Liver (tissue), 9 donors: ENCODE measurements around the gene SH3BP2. TPM values are rescaled to one million over a fixed set of nuclear protein-coding genes. Genes with fewer than 3 reads are reported as not detected.

Experiments
- DNase-seq: peaks from one replicate; pipeline ENCODE4 v3.0.0-alpha.2; 2017; ENCODE audit warnings: low spot score
- H3K27ac ChIP-seq, 2 donors: one replicate each; pipeline ENCODE4 v1.7.0; 2013; ENCODE audit warnings: inconsistent platforms in 2 of 2, low read length in 2 of 2, control low read depth in 1 of 2, low read depth in 1 of 2, mild to moderate bottlenecking in 1 of 2
- H3K27me3 ChIP-seq, 4 donors: one replicate each; pipeline versions ENCODE4 v1.6.1 to v1.7.0; 2013; ENCODE audit warnings: low read length in 3 of 4, inconsistent platforms in 1 of 4, mild to moderate bottlenecking in 1 of 4, moderate library complexity in 1 of 4; ENCODE audit not compliant: control insufficient read depth in 4 of 4, insufficient read depth in 4 of 4
- H3K36me3 ChIP-seq, 4 donors: one replicate each; pipeline versions ENCODE4 v1.6.1 to v1.7.0; 2013; ENCODE audit warnings: low read length in 3 of 4, mild to moderate bottlenecking in 3 of 4, low read depth in 1 of 4, moderate library complexity in 1 of 4; ENCODE audit not compliant: control insufficient read depth in 4 of 4, insufficient read depth in 3 of 4
- H3K4me1 ChIP-seq, 4 donors: one replicate each; pipeline versions ENCODE4 v1.6.1 to v1.7.0; 2013; ENCODE audit warnings: low read length in 3 of 4, mild to moderate bottlenecking in 3 of 4, moderate library complexity in 1 of 4; ENCODE audit not compliant: control insufficient read depth in 4 of 4, insufficient read depth in 4 of 4
- H3K4me3 ChIP-seq, 3 donors: one replicate each; pipeline versions ENCODE4 v1.6.1 to v1.7.0; 2013; ENCODE audit warnings: low read length in 3 of 3, control low read depth in 1 of 3, low read depth in 1 of 3, mild to moderate bottlenecking in 1 of 3
- H3K9ac ChIP-seq, 2 donors: one replicate each; pipeline ENCODE4 v1.7.0; 2013; ENCODE audit warnings: low read length in 2 of 2, mild to moderate bottlenecking in 2 of 2, moderate library complexity in 2 of 2, control low read depth in 1 of 2, low read depth in 1 of 2
- H3K9me3 ChIP-seq, 4 donors: one replicate each; pipeline versions ENCODE4 v1.6.1 to v1.7.0; 2013; ENCODE audit warnings: low read length in 3 of 4; ENCODE audit not compliant: control insufficient read depth in 4 of 4
- ATF3 ChIP-seq: IDR thresholded peaks from 2 replicates; pipeline ENCODE4 v1.6.1; 2016; ENCODE audit warnings: antibody characterized with exemption
- EGR1 ChIP-seq, 2 donors: IDR thresholded peaks; 2 replicates each; pipeline ENCODE4 v1.6.1; 2016 to 2018; ENCODE audit warnings: antibody characterized with exemption in 2 of 2, low read depth in 2 of 2
- FOXA1 ChIP-seq: IDR thresholded peaks from 2 replicates; pipeline ENCODE4 v1.6.1; 2016; ENCODE audit warnings: antibody characterized with exemption
- FOXA2 ChIP-seq: IDR thresholded peaks from 2 replicates; pipeline ENCODE4 v1.6.1; 2016; ENCODE audit warnings: antibody characterized with exemption
- GABPA ChIP-seq, 2 donors: IDR thresholded peaks in 1 of 2; conservative IDR thresholded peaks in 1 of 2; 2 replicates each; pipeline ENCODE4 v1.6.1; 2016; ENCODE audit warnings: antibody characterized with exemption in 2 of 2, mild to moderate bottlenecking in 1 of 2, moderate library complexity in 1 of 2
- HNF4A ChIP-seq, 2 donors: conservative IDR thresholded peaks; 2 replicates each; pipeline ENCODE4 v1.6.1; 2016; ENCODE audit warnings: antibody characterized with exemption in 2 of 2, mild to moderate bottlenecking in 2 of 2
- HNF4G ChIP-seq: IDR thresholded peaks from 2 replicates; pipeline ENCODE4 v1.6.1; 2016; ENCODE audit warnings: antibody characterized with exemption
- JUND ChIP-seq, 2 donors: IDR thresholded peaks; 2 replicates each; pipeline ENCODE4 v1.6.1; 2016; ENCODE audit warnings: antibody characterized with exemption in 2 of 2
- NR2F2 ChIP-seq: IDR thresholded peaks from 2 replicates; pipeline ENCODE4 v1.6.1; 2016; ENCODE audit warnings: antibody characterized with exemption
- RAD21 ChIP-seq, 2 donors: IDR thresholded peaks; 2 replicates each; pipeline ENCODE4 v1.6.1; 2016; ENCODE audit warnings: antibody characterized with exemption in 2 of 2, mild to moderate bottlenecking in 2 of 2
- REST ChIP-seq: IDR thresholded peaks from 2 replicates; pipeline ENCODE4 v1.6.1; 2016; ENCODE audit warnings: antibody characterized with exemption, mild to moderate bottlenecking
- SP1 ChIP-seq: IDR thresholded peaks from 2 replicates; pipeline ENCODE4 v1.6.1; 2018; ENCODE audit warnings: antibody characterized with exemption, mild to moderate bottlenecking
- TAF1 ChIP-seq: conservative IDR thresholded peaks from 2 replicates; pipeline ENCODE4 v1.6.1; 2016; ENCODE audit warnings: antibody characterized with exemption, mild to moderate bottlenecking
- YY1 ChIP-seq: IDR thresholded peaks from 2 replicates; pipeline ENCODE4 v1.6.1; 2016; ENCODE audit warnings: antibody characterized with exemption, mild to moderate bottlenecking
- ZBTB33 ChIP-seq: IDR thresholded peaks from 2 replicates; pipeline ENCODE4 v1.6.1; 2016; ENCODE audit warnings: antibody characterized with exemption
- WGBS: extraction: QIAGEN DNeasy Blood & Tissue Kit; methylation state at CpG from one replicate; pipeline ENCODE4 v1.1.7; 2013; 5-methylcytosine and 5-hydroxymethylcytosine counted together
- polyA plus RNA-seq, 2 donors: library from polyadenylated mRNA; stranded (reverse) in 1 of 2; unstranded in 1 of 2; fragments of 200-250 nt in 1 of 2; fragments of >200 nt in 1 of 2; fragmentation: Nextera tagmentation in 1 of 2; extraction: Ambion mirVana in 1 of 2; gene quantifications; one replicate each; pipeline versions ENCODE4 v1.2.1 to v1.2.3, GENCODE V29; 2013 to 2015
- total RNA-seq, 2 donors: library from RNA; depleted of rRNA; stranded (reverse); fragments of >200 nt; gene quantifications; one replicate each; pipeline ENCODE4 v1.2.3, GENCODE V29; 2014
- TF ChIP-seq, protein P1 (sequence below): fragments of 150-350 bp; IDR thresholded peaks from 2 replicates; pipeline ENCODE4 v1.5.1; 2017; ENCODE audit warnings: improper control_type of control experiment, low read depth, low read length; ENCODE audit not compliant: missing input control
- donor health status: healthy.
- donor health status: healthy.
- donor health status: healthy.
- donor health status: healthy.
- donor health status: healthy.

SH3BP2 gene
- total and polyA plus RNA-seq, 4 donors: 17.9 to 80.2 (median 38.5) TPM

DNA sequence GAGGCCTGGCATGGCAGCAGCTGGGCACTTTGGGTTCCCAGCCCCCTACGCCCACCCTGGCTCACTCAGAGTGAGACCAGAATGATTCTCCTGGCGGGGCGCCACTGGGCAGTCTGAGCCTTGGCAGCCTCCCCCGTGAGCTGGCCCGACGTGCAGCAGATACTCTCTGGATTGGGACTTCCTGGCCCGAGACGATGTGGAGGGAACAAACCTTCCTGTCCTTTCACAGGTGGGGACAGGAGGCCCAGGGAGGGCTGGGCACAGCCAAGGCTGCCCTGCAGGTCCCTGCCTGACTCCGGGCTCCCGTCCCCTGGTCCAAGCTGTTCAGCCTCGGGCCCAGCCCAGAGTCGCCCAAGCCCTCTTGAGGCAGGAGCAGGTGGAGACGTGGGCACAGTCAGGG, 32.9 kb downstream of the SH3BP2 start:
- Histone ChIP-seq H3K9ac (no peak overlapping the region), H3K36me3 (peaks cover 19 to 71% (median 35%) of the 10 kb centered on the region in 4 donors), H3K27me3 (no peaks in the 10 kb centered on the region), H3K4me3 (no peak overlapping the region), H3K9me3 (no peaks in the 10 kb centered on the region), H3K27ac (no peak overlapping the region), H3K4me1 (peaks cover 1 to 14% (median 12%) of the 10 kb centered on the region in 4 donors)
- no peak for DNase-seq
- 74% methylated on average over 13 of the region's 13 CpGs for WGBS
- TF ChIP-seq ATF3: no peak

DNA sequence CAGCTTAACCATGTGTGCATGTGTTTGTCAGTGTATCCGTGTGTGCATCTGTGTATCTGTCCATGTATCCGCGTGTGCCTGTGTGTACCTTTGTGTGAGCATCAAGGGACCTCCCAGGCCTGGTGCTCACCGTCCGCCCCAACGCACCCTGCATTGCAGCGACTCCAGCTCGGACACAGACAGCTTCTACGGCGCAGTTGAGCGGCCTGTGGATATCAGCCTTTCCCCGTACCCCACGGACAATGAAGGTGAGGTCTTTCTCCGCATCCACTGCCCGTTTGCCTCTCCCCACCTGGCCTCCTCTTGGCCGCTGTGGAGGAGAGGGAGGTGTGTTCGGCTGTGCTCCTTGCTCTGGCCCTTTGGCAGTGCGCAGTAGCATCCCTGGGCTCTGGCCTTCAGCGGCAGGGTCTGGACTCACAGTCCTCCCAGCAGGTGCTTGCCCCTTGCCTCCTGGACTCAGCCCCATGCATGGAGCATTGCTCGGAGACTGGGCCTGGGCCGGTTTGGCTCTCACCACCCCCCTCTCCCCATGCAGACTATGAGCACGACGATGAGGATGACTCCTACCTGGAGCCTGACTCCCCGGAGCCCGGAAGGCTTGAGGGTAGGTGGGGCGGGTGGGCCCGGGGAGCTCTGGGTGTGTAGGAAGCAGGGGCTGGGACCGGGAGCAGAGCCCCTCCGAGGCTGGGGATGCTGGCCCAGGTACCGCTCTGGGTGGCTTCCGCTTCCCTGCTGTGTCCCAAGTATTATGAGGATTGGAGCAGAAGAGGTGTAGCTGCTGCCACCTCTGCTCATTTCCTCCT, 34.4 kb downstream of the SH3BP2 start:
- H3K4me1 ChIP-seq: peaks cover 1 to 14% (median 12%) of the 10 kb centered on the region in 4 donors
- no peaks in the 10 kb centered on the region for H3K27me3 ChIP-seq
- DNase-seq: no peak
- H3K4me3 ChIP-seq: no peak overlapping the region
- peaks cover 22 to 80% (median 44%) of the 10 kb centered on the region in 4 donors for H3K36me3 ChIP-seq
- WGBS: 94% methylated on average over 31 of the region's 31 CpGs
- H3K9ac ChIP-seq: no peak overlapping the region
- no peak overlapping the region for H3K27ac ChIP-seq
- no peaks in the 10 kb centered on the region for H3K9me3 ChIP-seq
- TF ChIP-seq NR2F2 (no peak), EGR1 (IDR thresholded peaks at IDR 0.05; ENCODE audit: low read depth in 2 of 2) (no peak), ZBTB33 (no peak), FOXA2 (no peak), SP1 (no peak), TAF1 (no peak), HNF4G (no peak), RAD21 (IDR thresholded peaks at IDR 0.05) (no peak), YY1 (no peak), JUND (IDR thresholded peaks at IDR 0.05) (no peak), HNF4A (conservative IDR thresholded peaks at IDR 0.05) (no peak), FOXA1 (no peak), REST (no peak), GABPA (IDR thresholded peaks at IDR 0.05 in 1 of 2, conservative IDR thresholded peaks at IDR 0.05 in 1 of 2) (no peak)
- TF ChIP-seq, protein P1, sequence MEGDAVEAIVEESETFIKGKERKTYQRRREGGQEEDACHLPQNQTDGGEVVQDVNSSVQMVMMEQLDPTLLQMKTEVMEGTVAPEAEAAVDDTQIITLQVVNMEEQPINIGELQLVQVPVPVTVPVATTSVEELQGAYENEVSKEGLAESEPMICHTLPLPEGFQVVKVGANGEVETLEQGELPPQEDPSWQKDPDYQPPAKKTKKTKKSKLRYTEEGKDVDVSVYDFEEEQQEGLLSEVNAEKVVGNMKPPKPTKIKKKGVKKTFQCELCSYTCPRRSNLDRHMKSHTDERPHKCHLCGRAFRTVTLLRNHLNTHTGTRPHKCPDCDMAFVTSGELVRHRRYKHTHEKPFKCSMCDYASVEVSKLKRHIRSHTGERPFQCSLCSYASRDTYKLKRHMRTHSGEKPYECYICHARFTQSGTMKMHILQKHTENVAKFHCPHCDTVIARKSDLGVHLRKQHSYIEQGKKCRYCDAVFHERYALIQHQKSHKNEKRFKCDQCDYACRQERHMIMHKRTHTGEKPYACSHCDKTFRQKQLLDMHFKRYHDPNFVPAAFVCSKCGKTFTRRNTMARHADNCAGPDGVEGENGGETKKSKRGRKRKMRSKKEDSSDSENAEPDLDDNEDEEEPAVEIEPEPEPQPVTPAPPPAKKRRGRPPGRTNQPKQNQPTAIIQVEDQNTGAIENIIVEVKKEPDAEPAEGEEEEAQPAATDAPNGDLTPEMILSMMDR: no peak
